Measurements from ENCODE around the gene EPHA2. TPM values are rescaled to one million over a fixed set of nuclear protein-coding genes. Genes with fewer than 3 reads are reported as not detected.

The EPHA2 gene
- total RNA-seq, 2 experiments from 2014 or later, result 0.22 TPM; not detected in 1

DNA sequence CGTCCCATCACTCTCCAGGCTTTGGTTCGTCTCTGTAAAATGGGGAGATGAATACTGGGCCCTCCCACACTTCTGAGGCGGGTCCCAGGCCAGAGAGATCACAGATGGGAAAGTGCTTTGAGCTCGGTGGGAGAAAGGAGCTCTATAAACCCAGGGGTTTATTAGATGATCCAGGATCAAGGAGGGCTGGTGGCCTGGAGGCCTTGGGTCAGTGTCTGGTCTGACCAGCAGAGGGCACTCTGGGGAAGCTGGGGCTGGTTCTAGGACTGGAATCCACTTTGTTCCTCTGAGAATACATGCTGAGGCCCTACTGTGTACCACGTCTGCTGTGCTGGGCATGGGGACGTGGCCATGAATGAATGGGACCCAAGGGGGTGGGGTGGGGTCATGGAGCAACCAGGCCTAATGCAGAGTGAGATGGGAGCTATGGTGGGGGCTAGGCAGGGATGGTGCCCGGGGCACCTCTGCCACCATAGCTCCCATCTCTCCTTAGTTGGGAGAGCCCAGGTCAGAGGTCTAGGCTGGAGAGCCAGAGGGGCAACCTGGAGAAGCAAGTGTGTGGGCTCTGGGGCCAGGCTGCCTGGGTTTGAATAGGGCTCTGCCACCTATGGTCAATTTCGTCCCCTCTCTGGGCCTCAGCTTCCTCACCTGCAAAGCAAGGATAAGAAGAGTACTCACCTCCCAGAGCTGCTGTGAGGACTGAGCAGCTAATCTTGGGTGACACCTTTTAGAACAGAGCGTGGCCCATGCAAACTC, 73.4 kb downstream of the EPHA2 start:
- H3K27ac ChIP-seq (ENCODE audit: low read depth in 1 of 2, low read length in 2 of 2), result no peak overlapping the region
- DNase-seq (peak; percentile 38 to 74 (median 55)), ATAC-seq (ENCODE audit: poor library complexity) (peak; percentile 58)
- H3K36me3 ChIP-seq (ENCODE audit: insufficient read depth, low read length), result no peaks in the 10 kb centered on the region
- no peaks in the 10 kb centered on the region for H3K27me3 Mint-ChIP-seq
- intact Hi-C loops (cut with DNase I, micrococcal nuclease), result loop anchor here in 1 of 2 experiments (5.0 kb wide), 1 partner anchor 280 kb away; no protein-coding TSS in a partner anchor
- H3K4me1 ChIP-seq (ENCODE audit: insufficient read depth, low read length), result peaks cover 13% of the 10 kb centered on the region
- CTCF ChIA-PET, result interaction anchor here (0.7 to 1.3 kb wide), 10 partner anchors 9 to 166 kb away, joined by 3 to 6 read pairs (median 3); partner anchors contain the start of genes CPLANE2 and FAM131C
- H3K9me3 ChIP-seq (ENCODE audit: control insufficient read depth in 1 of 2, insufficient read depth in 1 of 2, low read length in 2 of 2), result no peaks in the 10 kb centered on the region
- no peaks in the 10 kb centered on the region for H3K4me1 Mint-ChIP-seq (ENCODE audit: low read depth)
- no peaks in the 10 kb centered on the region for H3K36me3 Mint-ChIP-seq (ENCODE audit: low read depth)
- TF ChIP-seq, protein P1, sequence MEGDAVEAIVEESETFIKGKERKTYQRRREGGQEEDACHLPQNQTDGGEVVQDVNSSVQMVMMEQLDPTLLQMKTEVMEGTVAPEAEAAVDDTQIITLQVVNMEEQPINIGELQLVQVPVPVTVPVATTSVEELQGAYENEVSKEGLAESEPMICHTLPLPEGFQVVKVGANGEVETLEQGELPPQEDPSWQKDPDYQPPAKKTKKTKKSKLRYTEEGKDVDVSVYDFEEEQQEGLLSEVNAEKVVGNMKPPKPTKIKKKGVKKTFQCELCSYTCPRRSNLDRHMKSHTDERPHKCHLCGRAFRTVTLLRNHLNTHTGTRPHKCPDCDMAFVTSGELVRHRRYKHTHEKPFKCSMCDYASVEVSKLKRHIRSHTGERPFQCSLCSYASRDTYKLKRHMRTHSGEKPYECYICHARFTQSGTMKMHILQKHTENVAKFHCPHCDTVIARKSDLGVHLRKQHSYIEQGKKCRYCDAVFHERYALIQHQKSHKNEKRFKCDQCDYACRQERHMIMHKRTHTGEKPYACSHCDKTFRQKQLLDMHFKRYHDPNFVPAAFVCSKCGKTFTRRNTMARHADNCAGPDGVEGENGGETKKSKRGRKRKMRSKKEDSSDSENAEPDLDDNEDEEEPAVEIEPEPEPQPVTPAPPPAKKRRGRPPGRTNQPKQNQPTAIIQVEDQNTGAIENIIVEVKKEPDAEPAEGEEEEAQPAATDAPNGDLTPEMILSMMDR (IDR thresholded peaks at IDR 0.05), result peak; percentile 73
- H3K27ac Mint-ChIP-seq, result no peak overlapping the region
- H3K27me3 ChIP-seq (ENCODE audit: control insufficient read depth in 1 of 2, insufficient read depth in 2 of 2, low read length in 2 of 2), result no peaks in the 10 kb centered on the region
- POLR2A ChIA-PET, result no interaction called here
- no peaks in the 10 kb centered on the region for H3K9me3 Mint-ChIP-seq
- H3K4me3 Mint-ChIP-seq, result no peak overlapping the region
- no peak overlapping the region for H3K4me3 ChIP-seq (ENCODE audit: low read length)

DNA sequence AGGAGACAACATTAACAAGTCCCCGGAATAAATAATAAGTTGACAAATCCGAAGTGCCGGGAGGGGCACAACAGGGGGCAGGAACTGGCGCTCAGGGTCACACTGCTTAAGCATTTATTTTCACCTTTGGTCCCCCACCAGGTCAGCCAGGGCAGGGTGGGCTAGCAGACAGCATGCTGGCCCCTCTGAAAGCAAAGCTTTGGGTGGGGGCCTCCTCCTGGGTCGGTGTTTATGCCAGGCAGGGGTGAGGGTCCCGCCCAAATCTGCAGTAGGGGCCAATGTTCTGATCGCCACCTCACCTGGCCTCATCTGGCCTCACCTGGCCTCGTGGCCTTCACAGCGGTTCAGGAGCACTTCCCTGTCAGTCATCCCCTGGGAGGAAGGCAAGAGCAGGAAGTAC, 74.2 kb downstream of the EPHA2 start:
- no peaks in the 10 kb centered on the region for H3K36me3 ChIP-seq (ENCODE audit: insufficient read depth, low read length)
- no peak overlapping the region for H3K4me3 ChIP-seq (ENCODE audit: low read length)
- H3K9me3 ChIP-seq (ENCODE audit: control insufficient read depth in 1 of 2, insufficient read depth in 1 of 2, low read length in 2 of 2), result no peaks in the 10 kb centered on the region
- no peaks in the 10 kb centered on the region for H3K4me1 Mint-ChIP-seq (ENCODE audit: low read depth)
- TF ChIP-seq, protein P1 (IDR thresholded peaks at IDR 0.05), result no peak
- DNase-seq (no peak), ATAC-seq (ENCODE audit: poor library complexity) (no peak)
- H3K27me3 ChIP-seq (ENCODE audit: control insufficient read depth in 1 of 2, insufficient read depth in 2 of 2, low read length in 2 of 2), result no peaks in the 10 kb centered on the region
- peaks cover 13% of the 10 kb centered on the region for H3K4me1 ChIP-seq (ENCODE audit: insufficient read depth, low read length)
- no peaks in the 10 kb centered on the region for H3K9me3 Mint-ChIP-seq
- H3K27ac ChIP-seq (ENCODE audit: low read depth in 1 of 2, low read length in 2 of 2), result no peak overlapping the region
- no peaks in the 10 kb centered on the region for H3K27me3 Mint-ChIP-seq
- H3K27ac Mint-ChIP-seq, result no peak overlapping the region
- ChIA-PET CTCF (interaction anchor here (1.1 to 1.3 kb wide), 4 partner anchors 48 to 157 kb away, joined by 3 to 4 read pairs (median 4); no protein-coding TSS in a partner anchor), POLR2A (no interaction called here)
- H3K36me3 Mint-ChIP-seq (ENCODE audit: low read depth), result no peaks in the 10 kb centered on the region
- H3K4me3 Mint-ChIP-seq, result no peak overlapping the region
- intact Hi-C loops (cut with DNase I, micrococcal nuclease), result loop anchor here in 1 of 2 experiments (5.0 kb wide), 1 partner anchor 281 kb away; no protein-coding TSS in a partner anchor

DNA sequence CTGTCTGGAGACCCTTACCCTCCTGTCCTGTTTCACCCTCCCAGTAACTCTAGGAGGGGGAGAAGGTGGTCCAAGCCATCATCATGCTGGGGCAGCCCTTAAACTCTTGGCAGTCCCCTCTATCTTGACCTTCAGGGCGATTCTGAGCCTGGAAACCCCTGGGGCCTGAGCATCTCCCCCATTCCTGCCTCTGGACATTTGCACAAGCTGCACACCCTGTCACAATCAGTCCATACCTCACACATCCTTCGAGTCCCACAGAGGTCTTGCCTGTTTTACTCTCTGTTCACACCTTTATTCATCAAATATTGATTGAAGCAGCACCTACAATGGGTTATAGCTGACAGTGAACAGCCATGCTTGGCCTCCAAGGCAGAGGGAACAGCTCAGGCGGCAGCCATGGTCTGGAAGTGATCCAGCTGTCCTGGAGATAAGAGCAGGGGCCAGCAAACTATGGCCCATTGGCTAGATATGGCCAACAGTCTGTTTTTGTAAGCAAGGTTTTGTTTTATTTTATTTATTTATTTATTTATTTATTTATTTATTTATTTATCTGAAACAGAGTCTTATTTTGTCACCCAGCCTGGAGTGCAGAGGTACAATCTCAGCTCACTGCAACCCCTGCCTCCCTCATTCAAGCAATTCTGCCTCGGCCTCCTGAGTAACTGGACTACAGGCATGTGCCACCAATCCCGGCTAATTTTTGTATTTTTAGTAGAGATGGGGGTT, 75.3 kb downstream of the EPHA2 start:
- ATAC-seq (ENCODE audit: poor library complexity) (no peak), DNase-seq (no peak)
- Mint-ChIP-seq H3K27ac (no peak overlapping the region), H3K4me3 (no peak overlapping the region), H3K4me1 (ENCODE audit: low read depth) (no peaks in the 10 kb centered on the region), H3K9me3 (no peaks in the 10 kb centered on the region), H3K27me3 (peaks cover 5% of the 10 kb centered on the region), H3K36me3 (ENCODE audit: low read depth) (no peaks in the 10 kb centered on the region)
- Histone ChIP-seq H3K27ac (ENCODE audit: low read depth in 1 of 2, low read length in 2 of 2) (no peak overlapping the region), H3K9me3 (ENCODE audit: control insufficient read depth in 1 of 2, insufficient read depth in 1 of 2, low read length in 2 of 2) (no peaks in the 10 kb centered on the region), H3K27me3 (ENCODE audit: control insufficient read depth in 1 of 2, insufficient read depth in 2 of 2, low read length in 2 of 2) (no peaks in the 10 kb centered on the region), H3K36me3 (ENCODE audit: insufficient read depth, low read length) (no peaks in the 10 kb centered on the region), H3K4me3 (ENCODE audit: low read length) (no peak overlapping the region), H3K4me1 (ENCODE audit: insufficient read depth, low read length) (peaks cover 13% of the 10 kb centered on the region)
- intact Hi-C loops (cut with DNase I, micrococcal nuclease), result loop anchor here in 1 of 2 experiments (5.0 kb wide), 1 partner anchor 282 kb away; no protein-coding TSS in a partner anchor
- CTCF ChIA-PET, result interaction anchor here (1.0 to 2.6 kb wide), 2 partner anchors 103 to 107 kb away, joined by 3 to 6 read pairs; no protein-coding TSS in a partner anchor
- POLR2A ChIA-PET, result no interaction called here
- TF ChIP-seq, protein P1 (IDR thresholded peaks at IDR 0.05), result no peak

Measured in CD4-positive, alpha-beta T cell (primary cell).